Activated gamma-delta T cell (primary cell): ENCODE results near the gene HSD11B2.
"Not testable (repeated sequence)": the region's sequence is repeated elsewhere in the genome, so short reads cannot be mapped to it uniquely, and the experiment has no call there.

Source experiments
- DNase-seq: peaks from one replicate; lab custom pipeline; 2025; lab: John Stamatoyannopoulos, UW

HSD11B2 gene

DNA sequence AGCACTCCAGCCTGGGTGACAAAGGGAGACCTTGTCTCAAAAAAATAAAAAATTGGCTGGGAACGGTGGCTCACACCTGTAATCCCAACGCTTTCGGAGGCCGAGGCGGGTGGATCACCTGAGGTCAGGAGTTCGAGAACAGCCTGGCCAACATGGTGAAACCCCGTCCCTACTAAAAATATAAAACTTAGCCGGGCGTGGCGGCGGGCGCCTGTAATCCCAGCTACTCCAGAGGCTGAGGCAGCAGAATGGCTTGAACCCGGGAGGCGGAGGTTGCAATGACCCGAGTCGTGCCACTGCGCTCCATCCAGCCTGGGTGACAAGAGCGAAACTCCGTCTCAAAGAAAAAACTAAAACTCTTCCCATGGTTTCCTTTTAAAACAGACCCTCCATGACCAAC, 15.5 kb upstream of the HSD11B2 start:
- DNase-seq = not testable (repeated sequence)

- peak; percentile 32 for DNase-seq
Observed at GRCh38 chr16:67415872-67416793, 14.8 kb upstream of the HSD11B2 start, which contains the start of gene ZDHHC1. ZDHHC1 (minus strand) TSS chr16:67416477; CDS start chr16:67407775, 8,702 bp downstream.

GRCh38 chr16:67417333-67418061, 13.4 kb upstream of the HSD11B2 start:
- no peak for DNase-seq

DNA sequence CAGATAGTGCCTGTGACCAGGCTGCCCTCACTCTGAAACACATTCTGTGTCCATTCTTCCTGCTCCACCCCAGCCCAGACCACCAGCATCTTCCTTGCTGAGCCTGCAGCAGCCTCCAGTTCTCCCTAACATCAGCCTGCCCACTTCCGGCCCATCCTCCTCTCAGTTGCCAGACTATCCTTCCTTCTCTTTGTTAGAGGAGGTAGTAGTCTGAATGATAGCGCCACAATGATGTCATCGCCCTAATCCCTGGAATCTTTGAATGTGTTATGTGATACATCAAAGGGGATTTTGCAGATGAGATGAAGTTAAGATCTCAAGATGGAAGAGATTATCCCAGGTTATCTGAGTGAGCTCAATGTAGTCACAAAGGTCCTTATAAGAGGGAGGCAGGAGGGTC, 11.4 kb upstream of the HSD11B2 start:
- DNase-seq = no peak

GRCh38 chr16:67419931-67420330, 11.0 kb upstream of the HSD11B2 start:
- no peak for DNase-seq

- DNase-seq = no peak
Observed at GRCh38 chr16:67421030-67421429, 9.9 kb upstream of the HSD11B2 start.

GRCh38 chr16:67423015-67423414, 7.9 kb upstream of the HSD11B2 start:
- DNase-seq = no peak

DNA sequence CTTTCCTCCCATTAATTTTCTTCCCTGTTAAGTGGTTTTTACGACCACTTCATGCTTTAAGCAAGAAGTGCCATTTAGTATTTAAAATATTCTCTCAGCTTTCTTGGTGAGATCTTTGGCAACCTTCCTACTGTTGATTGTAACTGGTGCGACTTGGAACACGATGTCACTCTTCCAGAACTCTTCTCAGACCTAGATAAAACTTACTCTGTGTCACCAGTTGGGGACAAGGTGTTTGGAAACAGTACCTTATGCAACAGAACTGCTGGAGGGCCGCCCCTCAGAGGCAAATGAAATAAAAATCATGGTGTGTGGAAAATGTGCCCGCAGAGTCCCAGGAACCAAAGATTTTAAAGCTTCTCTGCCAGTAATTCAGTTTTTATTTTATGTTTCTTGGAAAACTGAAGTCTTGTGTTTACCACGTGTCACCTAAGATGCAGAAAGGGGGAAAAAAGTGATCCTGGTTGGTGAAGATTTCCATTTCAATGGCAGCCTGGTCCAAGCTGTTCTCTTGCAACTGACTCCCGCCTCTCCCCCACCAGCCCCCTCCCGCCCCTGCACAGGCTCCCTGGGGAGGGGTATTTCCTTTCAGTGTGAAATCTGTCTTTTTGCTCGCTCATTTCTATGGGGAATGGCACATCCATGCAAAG, 7.2 kb upstream of the HSD11B2 start:
- DNase-seq = no peak

GRCh38 chr16:67424261-67424615, 6.7 kb upstream of the HSD11B2 start:
- no peak for DNase-seq

GRCh38 chr16:67425061-67425460, 5.9 kb upstream of the HSD11B2 start:
- DNase-seq = no peak

- DNase-seq = no peak
Observed at GRCh38 chr16:67425580-67425979, 5.3 kb upstream of the HSD11B2 start.

GRCh38 chr16:67426022-67426421, 4.9 kb upstream of the HSD11B2 start:
- no peak for DNase-seq

- no peak for DNase-seq
Observed at GRCh38 chr16:67426950-67427349, 4.0 kb upstream of the HSD11B2 start.

DNA sequence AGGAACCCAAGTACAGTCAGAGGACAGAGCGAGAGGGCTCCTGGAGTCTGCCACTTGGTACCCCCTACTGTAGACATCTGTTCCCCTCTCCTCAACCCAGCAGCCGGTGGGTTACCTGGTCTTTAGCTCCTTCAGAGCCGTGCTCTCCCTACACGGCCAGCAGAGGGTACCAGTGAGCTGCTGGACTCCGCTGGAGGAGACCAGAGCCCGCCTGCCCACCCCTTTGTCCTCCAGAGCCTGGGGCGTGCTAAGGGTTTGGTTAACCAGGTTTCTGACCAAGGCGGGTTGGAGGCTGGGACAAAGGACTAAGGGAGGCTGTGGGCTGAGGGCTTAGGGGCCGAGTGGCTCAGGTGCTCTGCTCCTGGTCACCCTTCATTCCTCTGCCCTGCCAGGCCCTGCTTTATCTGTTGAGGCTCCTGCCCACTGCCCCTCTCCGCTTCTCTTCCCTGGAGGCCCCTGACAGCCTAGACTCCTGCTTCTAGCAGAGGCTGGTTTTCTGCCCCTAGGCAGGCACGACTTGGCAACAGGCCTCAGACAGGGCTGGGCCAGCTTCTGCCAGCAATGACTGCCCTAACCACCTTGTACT, 2.7 kb upstream of the HSD11B2 start:
- no peak for DNase-seq

- no peak for DNase-seq
Observed at GRCh38 chr16:67429053-67429798, 1.7 kb upstream of the HSD11B2 start.

DNA sequence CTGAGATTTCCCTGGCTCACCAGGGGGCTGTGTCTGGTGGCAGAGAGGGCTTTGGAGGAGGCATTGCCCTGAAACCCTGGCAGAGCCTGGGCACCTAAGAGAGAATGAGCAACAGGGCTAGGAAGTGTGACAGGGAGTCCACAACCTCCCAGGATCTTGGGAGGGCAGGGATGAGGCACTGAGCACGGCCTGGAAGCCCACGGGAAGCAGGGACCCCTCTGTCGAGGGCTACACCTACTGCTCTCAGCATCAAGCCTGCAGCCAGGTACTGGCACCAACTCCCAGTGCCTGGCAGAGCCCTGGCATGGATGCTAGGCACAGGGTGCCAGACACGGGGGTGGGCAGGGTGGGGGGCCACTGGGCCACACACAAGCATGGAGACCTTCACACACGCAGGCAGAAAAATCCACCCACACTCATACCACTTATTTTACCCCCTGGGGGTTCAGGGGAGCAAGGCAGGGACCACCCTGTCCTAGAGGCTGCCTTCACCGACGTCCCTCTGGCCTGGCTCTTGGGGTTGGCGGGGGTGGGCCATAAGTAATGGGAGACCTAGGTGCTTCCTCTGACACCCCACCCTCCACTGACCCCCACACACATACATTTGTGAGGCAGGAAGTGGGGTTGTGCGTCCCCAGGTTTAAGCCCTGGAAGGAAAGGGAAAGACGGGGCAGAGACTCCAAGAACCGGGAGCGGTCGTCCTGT, 970 bp upstream of the HSD11B2 start:
- DNase-seq = no peak

- no peak for DNase-seq
Observed at GRCh38 chr16:67430504-67430976, 381 bp upstream of the HSD11B2 start.

DNA sequence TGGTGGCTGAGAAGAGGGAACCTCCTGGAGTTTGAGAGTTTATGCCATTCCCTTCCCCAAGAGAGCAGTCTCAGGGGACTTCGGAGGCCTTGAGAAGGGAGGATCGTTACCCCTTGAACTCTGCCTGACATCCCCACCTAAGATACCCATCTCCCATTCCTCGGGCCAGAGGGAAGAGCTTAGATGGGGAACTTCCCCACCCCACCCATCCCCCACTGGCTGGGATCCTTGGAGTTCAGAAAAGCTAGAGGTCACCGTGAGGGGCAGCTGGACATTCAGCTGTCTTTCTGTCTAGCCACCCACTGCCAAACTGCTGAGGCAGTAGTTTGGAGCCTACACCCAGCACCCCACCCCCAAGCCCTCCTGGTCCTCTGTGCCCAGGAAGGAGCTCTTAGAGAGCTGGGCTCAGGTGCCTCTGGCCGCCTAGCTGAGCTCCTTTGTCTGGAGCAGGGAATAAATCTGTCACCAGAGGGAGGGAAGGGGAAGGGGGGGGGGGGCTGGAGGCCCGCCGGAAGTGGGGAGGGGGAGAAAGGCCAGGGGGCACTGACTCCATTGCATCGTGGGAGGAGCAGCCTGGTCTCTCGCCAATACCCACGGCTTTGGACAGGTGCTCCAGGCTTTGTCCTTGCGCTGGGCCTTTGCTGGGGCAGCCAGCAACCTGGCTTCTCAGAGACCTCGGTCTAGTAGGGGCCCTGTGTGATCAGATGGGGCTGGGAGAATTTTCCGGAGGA, 1.0 kb downstream of the HSD11B2 start:
- no peak for DNase-seq

- DNase-seq = no peak
Observed at GRCh38 chr16:67432506-67432890, 1.6 kb downstream of the HSD11B2 start.

DNA sequence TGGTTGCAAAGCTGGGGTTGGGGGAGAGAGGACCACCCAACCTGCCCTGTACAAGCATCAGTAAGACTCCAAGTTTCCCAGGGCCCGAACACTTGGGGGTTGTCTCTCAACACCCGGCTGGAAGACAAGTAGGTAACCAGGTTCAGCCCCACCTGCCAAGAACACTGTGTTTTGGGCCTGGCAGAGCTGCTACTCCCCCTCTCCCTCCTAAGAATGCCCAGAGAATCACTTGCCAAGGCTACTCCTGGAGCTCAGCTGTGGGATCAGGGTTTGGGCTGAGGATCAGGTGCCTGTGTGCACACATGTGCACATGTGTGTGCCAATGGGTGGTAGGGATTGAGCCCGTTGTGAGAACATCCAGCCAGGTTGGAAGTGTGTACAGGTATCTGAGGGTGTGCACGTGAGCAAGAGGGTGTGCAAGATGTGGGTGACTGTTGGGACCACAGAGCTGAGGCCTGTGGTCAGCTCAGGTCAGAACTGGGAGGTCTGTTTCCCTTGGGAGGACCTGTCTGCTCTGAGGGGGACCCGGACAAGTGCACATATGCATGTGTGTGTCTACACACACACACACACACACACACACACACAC, 2.3 kb downstream of the HSD11B2 start:
- no peak for DNase-seq
